ENCODE measurements around the gene CALML4.
"Not testable (repeated sequence)": the region's sequence is repeated elsewhere in the genome, so short reads cannot be mapped to it uniquely, and the experiment has no call there.

The CALML4 gene

DNA sequence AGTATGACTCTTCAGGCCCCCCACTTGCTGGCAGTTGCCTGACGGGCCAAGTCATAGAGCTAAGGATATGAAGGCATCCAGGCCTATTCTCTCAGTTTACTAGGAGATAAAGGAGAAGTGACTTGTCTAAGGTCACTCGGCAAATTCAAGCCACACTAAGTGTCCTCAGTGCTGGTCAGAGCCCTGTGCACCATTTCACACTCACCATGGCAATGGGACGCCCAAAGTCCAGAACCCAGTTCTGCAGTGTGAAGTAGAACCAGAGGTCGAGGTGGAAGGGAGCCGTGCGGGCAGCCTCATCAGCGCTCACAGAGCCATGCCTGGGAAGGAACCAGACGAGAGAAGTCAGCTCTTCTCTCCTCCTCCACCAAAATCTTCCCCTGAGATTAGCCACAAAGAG lies 13.2 kb upstream of the CALML4 start:
- peaks cover 74% of the 10 kb centered on the region for H3K36me3 ChIP-seq (ENCODE audit: insufficient read depth, insufficient read length, low read length)

GRCh38 chr15:68217341-68217740 lies 12.2 kb upstream of the CALML4 start:
- H3K36me3 ChIP-seq (ENCODE audit: insufficient read depth, insufficient read length, low read length): peaks cover 70% of the 10 kb centered on the region
- TF ChIP-seq YY1 (IDR thresholded peaks at IDR 0.05; ENCODE audit: insufficient read depth, insufficient read length) (no peak), SUZ12 (IDR thresholded peaks at IDR 0.05; ENCODE audit: extremely low read depth, insufficient read depth, insufficient read length) (no peak), ZNF274 (IDR thresholded peaks at IDR 0.05; ENCODE audit: low read depth, low read length) (no peak)
- no peak overlapping the region for H3K9ac ChIP-seq (ENCODE audit: insufficient read length, low read depth)
- no peak for DNase-seq (ENCODE audit: low read depth, low spot score)
- no peaks in the 10 kb centered on the region for H3K4me1 ChIP-seq (ENCODE audit: insufficient read depth, insufficient read length)
- H3K4me3 ChIP-seq (ENCODE audit: insufficient read length, low read depth): no peak overlapping the region
- peaks cover 21% of the 10 kb centered on the region; the same call in 1 of the 2 replicates for H3K9me3 ChIP-seq (ENCODE audit: insufficient read depth, low read length)
- no peaks in the 10 kb centered on the region for H3K27me3 ChIP-seq (ENCODE audit: insufficient read depth, insufficient read length)

More for the DNA sequence above, 13.2 kb upstream of the CALML4 start:
- Histone ChIP-seq H3K9me3 (ENCODE audit: insufficient read depth, low read length) (peaks cover 30% of the 10 kb centered on the region), H3K9ac (ENCODE audit: insufficient read length, low read depth) (no peak overlapping the region), H3K27me3 (ENCODE audit: insufficient read depth, insufficient read length) (no peaks in the 10 kb centered on the region), H3K4me3 (ENCODE audit: insufficient read length, low read depth) (no peak overlapping the region), H3K4me1 (ENCODE audit: insufficient read depth, insufficient read length) (no peaks in the 10 kb centered on the region)
- TF ChIP-seq SUZ12 (IDR thresholded peaks at IDR 0.05; ENCODE audit: extremely low read depth, insufficient read depth, insufficient read length) (no peak), YY1 (IDR thresholded peaks at IDR 0.05; ENCODE audit: insufficient read depth, insufficient read length) (no peak), ZNF274 (IDR thresholded peaks at IDR 0.05; ENCODE audit: low read depth, low read length) (no peak)
- no peak for DNase-seq (ENCODE audit: low read depth, low spot score)

- Histone ChIP-seq H3K27me3 (ENCODE audit: insufficient read depth, insufficient read length) (no peaks in the 10 kb centered on the region), H3K9ac (ENCODE audit: insufficient read length, low read depth) (no peak overlapping the region), H3K36me3 (ENCODE audit: insufficient read depth, insufficient read length, low read length) (peaks cover 81% of the 10 kb centered on the region), H3K9me3 (ENCODE audit: insufficient read depth, low read length) (peaks cover 5% of the 10 kb centered on the region; the same call in 1 of the 2 replicates), H3K4me1 (ENCODE audit: insufficient read depth, insufficient read length) (peaks cover 12% of the 10 kb centered on the region), H3K4me3 (ENCODE audit: insufficient read length, low read depth) (no peak overlapping the region)
- DNase-seq (ENCODE audit: low read depth, low spot score): no peak
- TF ChIP-seq YY1 (IDR thresholded peaks at IDR 0.05; ENCODE audit: insufficient read depth, insufficient read length): no peak
- no peak for TF ChIP-seq SUZ12 (IDR thresholded peaks at IDR 0.05; ENCODE audit: extremely low read depth, insufficient read depth, insufficient read length)
These were observed 9.7 kb upstream of the CALML4 start for GRCh38 chr15:68214838-68215254.

DNA sequence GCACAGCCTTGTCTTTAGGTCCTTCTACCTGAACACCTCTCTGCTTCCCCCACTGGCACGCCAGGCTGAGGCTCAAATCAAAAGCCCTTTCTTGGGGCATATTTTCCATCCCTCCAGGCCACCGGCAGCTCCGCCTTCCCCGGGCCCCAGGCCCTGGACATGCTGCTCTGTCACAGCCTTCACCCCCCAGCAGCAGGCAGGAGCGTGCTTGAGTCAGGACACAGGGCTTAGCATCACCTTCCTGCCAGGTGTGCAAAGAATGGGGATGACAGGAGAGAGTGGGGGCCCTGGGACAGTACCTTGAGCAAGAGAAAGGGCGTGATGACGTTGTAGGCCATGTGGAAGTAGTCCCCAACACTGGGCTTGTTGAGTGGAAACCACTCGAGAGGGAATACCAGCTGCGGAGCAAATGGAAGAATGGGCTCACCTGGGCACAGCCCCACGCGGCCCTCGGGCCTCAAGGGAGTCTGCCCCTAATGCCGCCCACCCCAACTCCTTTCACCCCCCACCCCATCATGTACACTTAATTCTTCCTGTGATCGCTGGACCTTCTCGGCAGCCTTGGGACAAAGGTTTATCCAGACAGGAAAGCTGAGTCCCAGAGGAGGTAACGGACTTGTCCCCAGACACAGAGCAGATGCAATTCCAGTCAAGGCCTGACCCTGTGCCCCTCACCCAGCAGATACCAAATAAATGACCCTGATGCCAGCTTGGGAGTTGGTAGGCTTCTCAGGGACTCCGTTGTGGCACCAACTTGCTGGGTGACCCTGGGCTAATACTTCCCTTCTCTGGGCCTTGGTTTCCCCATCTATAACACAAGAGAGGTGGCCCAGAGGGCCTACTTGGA lies 9.1 kb upstream of the CALML4 start:
- H3K9ac ChIP-seq (ENCODE audit: insufficient read length, low read depth): no peak overlapping the region
- H3K4me1 ChIP-seq (ENCODE audit: insufficient read depth, insufficient read length): peaks cover 12% of the 10 kb centered on the region
- H3K4me3 ChIP-seq (ENCODE audit: insufficient read length, low read depth): no peak overlapping the region
- TF ChIP-seq SUZ12 (IDR thresholded peaks at IDR 0.05; ENCODE audit: extremely low read depth, insufficient read depth, insufficient read length): no peak
- TF ChIP-seq ZNF274 (IDR thresholded peaks at IDR 0.05; ENCODE audit: low read depth, low read length): no peak
- no peak for TF ChIP-seq YY1 (IDR thresholded peaks at IDR 0.05; ENCODE audit: insufficient read depth, insufficient read length)
- no peak for DNase-seq (ENCODE audit: low read depth, low spot score)
- H3K27me3 ChIP-seq (ENCODE audit: insufficient read depth, insufficient read length): no peaks in the 10 kb centered on the region
- H3K9me3 ChIP-seq (ENCODE audit: insufficient read depth, low read length): no peaks in the 10 kb centered on the region
- peaks cover 80% of the 10 kb centered on the region for H3K36me3 ChIP-seq (ENCODE audit: insufficient read depth, insufficient read length, low read length)

GRCh38 chr15:68213491-68213845 lies 8.3 kb upstream of the CALML4 start:
- DNase-seq (ENCODE audit: low read depth, low spot score); H3K4me3 ChIP-seq (ENCODE audit: insufficient read length, low read depth); H3K27me3 ChIP-seq (ENCODE audit: insufficient read depth, insufficient read length); H3K9ac ChIP-seq (ENCODE audit: insufficient read length, low read depth); H3K9me3 ChIP-seq (ENCODE audit: insufficient read depth, low read length): not testable (repeated sequence)
- H3K36me3 ChIP-seq (ENCODE audit: insufficient read depth, insufficient read length, low read length): peaks cover 80% of the 10 kb centered on the region
- peaks cover 12% of the 10 kb centered on the region for H3K4me1 ChIP-seq (ENCODE audit: insufficient read depth, insufficient read length)

DNA sequence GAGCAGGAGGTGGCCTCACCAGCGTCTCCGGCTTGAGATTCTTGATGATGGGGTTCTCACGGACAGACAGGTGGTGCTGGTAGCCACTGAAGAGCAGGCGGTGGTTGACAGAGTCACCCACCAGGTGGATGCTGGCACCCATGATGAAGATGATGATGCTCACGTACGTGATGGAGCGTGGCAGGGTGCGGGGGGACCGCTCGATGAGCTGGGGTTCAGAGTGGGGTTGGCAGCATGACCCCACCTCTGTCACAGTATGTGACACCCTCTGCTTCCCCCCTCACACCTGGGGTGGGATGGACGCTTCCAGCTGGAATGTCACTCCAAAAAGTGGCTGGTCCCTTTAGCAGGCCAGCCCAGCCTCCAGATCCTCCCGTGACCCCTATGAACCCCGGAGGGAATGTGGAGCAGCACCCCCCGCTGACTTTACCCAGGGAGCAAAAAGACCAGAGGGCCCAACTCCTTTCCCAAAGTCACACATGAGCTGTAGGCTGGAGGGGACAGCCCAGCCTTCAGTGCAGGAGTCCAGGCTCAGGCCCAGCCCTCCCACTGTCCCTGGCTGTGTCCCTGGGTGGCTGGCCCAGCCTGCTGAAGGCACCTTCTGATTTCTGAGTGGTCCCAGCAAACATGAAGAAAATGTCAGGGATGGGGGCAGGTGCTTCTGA lies 6.7 kb upstream of the CALML4 start:
- no peak for DNase-seq (ENCODE audit: low read depth, low spot score)
- no peak for TF ChIP-seq ZNF274 (IDR thresholded peaks at IDR 0.05; ENCODE audit: low read depth, low read length)
- TF ChIP-seq SUZ12 (IDR thresholded peaks at IDR 0.05; ENCODE audit: extremely low read depth, insufficient read depth, insufficient read length): no peak
- no peak for TF ChIP-seq YY1 (IDR thresholded peaks at IDR 0.05; ENCODE audit: insufficient read depth, insufficient read length)
- Histone ChIP-seq H3K27me3 (ENCODE audit: insufficient read depth, insufficient read length) (no peaks in the 10 kb centered on the region), H3K9me3 (ENCODE audit: insufficient read depth, low read length) (no peaks in the 10 kb centered on the region), H3K36me3 (ENCODE audit: insufficient read depth, insufficient read length, low read length) (peaks cover 81% of the 10 kb centered on the region), H3K4me1 (ENCODE audit: insufficient read depth, insufficient read length) (peaks cover 20% of the 10 kb centered on the region), H3K4me3 (ENCODE audit: insufficient read length, low read depth) (no peak overlapping the region), H3K9ac (ENCODE audit: insufficient read length, low read depth) (no peak overlapping the region)

- DNase-seq (ENCODE audit: low read depth, low spot score): peak; percentile 42
- no peaks in the 10 kb centered on the region for H3K9me3 ChIP-seq (ENCODE audit: insufficient read depth, low read length)
- H3K4me1 ChIP-seq (ENCODE audit: insufficient read depth, insufficient read length): peaks cover 23% of the 10 kb centered on the region
- TF ChIP-seq ZNF274 (IDR thresholded peaks at IDR 0.05; ENCODE audit: low read depth, low read length) (no peak), YY1 (IDR thresholded peaks at IDR 0.05; ENCODE audit: insufficient read depth, insufficient read length) (no peak), SUZ12 (IDR thresholded peaks at IDR 0.05; ENCODE audit: extremely low read depth, insufficient read depth, insufficient read length) (no peak)
- H3K4me3 ChIP-seq (ENCODE audit: insufficient read length, low read depth): no peak overlapping the region
- H3K27me3 ChIP-seq (ENCODE audit: insufficient read depth, insufficient read length): no peaks in the 10 kb centered on the region
- peaks cover 81% of the 10 kb centered on the region for H3K36me3 ChIP-seq (ENCODE audit: insufficient read depth, insufficient read length, low read length)
- H3K9ac ChIP-seq (ENCODE audit: insufficient read length, low read depth): peak overlapping the region; percentile 6
These were observed 5.9 kb upstream of the CALML4 start for GRCh38 chr15:68210821-68211655.
